DOHH2 (cell line): ENCODE measurements around the gene CLDND1.

Experiments
- EZH2phosphoT487 ChIP-seq: fragments of 200-600 bp; sonication (generic); IDR thresholded peaks from 2 replicates; pipeline ENCODE4 v1.6.1; 2017; ENCODE audit warnings: borderline replicate concordance, mild to moderate bottlenecking, antibody characterized with exemption, low read length, moderate library complexity, mixed read lengths
- TF ChIP-seq, protein P1 (sequence below): fragments of 200-600 bp; sonication (generic); IDR thresholded peaks from one replicate; pipeline ENCODE4 v1.5.1; 2014; ENCODE audit warnings: antibody characterized with exemption, mild to moderate bottlenecking, low read depth, low read length; ENCODE audit not compliant: poor library complexity, severe bottlenecking

DNA sequence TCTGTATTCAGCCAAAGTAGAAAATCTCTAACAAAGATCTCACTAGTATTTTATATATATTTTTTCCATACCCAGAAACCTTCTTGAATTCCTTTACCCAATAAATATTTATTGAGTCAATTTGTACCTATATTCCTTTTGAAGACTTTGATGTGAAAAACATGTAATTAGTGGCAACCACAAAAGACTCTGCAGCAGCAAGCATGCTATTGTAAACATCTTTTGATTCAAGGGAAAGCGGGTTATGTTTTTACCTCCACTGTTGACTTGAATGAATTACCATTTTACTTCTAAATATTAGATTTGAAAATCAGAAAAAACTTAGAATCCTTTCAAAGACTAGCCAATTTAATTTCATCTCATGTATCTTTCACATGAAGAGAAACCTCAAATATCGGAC lies 11.5 kb upstream of the CLDND1 start:
- TF ChIP-seq, protein P1, sequence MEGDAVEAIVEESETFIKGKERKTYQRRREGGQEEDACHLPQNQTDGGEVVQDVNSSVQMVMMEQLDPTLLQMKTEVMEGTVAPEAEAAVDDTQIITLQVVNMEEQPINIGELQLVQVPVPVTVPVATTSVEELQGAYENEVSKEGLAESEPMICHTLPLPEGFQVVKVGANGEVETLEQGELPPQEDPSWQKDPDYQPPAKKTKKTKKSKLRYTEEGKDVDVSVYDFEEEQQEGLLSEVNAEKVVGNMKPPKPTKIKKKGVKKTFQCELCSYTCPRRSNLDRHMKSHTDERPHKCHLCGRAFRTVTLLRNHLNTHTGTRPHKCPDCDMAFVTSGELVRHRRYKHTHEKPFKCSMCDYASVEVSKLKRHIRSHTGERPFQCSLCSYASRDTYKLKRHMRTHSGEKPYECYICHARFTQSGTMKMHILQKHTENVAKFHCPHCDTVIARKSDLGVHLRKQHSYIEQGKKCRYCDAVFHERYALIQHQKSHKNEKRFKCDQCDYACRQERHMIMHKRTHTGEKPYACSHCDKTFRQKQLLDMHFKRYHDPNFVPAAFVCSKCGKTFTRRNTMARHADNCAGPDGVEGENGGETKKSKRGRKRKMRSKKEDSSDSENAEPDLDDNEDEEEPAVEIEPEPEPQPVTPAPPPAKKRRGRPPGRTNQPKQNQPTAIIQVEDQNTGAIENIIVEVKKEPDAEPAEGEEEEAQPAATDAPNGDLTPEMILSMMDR: no peak
- TF ChIP-seq EZH2phosphoT487: no peak
